Right atrium auricular region (tissue), 2 donors: ENCODE measurements around the gene C4orf51. TPM values are rescaled to one million over a fixed set of nuclear protein-coding genes. Genes with fewer than 3 reads are reported as not detected.

ENCODE experiments used
- DNase-seq: peaks from one replicate; pipeline ENCODE4 v3.0.0-alpha.2; 2019; ENCODE audit warnings: low spot score
- H3K27ac ChIP-seq, 2 donors: fragments of 200-600 bp; sonication (generic); 1 replicate in 1 of 2; 2 replicates in 1 of 2; pipeline ENCODE4 v1.5.1; 2016 to 2019
- H3K27me3 ChIP-seq, 2 donors: fragments of 200-600 bp; sonication (generic); one replicate each; pipeline versions ENCODE4 v1.5.1 to v1.6.0; 2017 to 2019
- H3K36me3 ChIP-seq: fragments of 200-600 bp; sonication (generic); one replicate; pipeline ENCODE4 v1.5.1; 2016
- H3K4me1 ChIP-seq, 2 donors: fragments of 200-600 bp; sonication (generic); one replicate each; pipeline versions ENCODE4 v1.5.1 to v1.6.0; 2017 to 2019
- H3K4me3 ChIP-seq, 2 donors: fragments of 200-600 bp; sonication (generic); 1 replicate in 1 of 2; 2 replicates in 1 of 2; pipeline ENCODE4 v1.5.1; 2017 to 2019; ENCODE audit warnings: mild to moderate bottlenecking in 1 of 2, moderate library complexity in 1 of 2
- H3K9me3 ChIP-seq, 2 donors: fragments of 200-600 bp; sonication (generic); one replicate each; pipeline ENCODE4 v1.5.1; 2019
- total RNA-seq, 2 donors: library from RNA; depleted of rRNA; stranded (reverse); fragments of >200 nt; gene quantifications; one replicate each; pipeline ENCODE4 v1.1.0, GENCODE V29; 2016
- TF ChIP-seq, protein P1 (sequence below), 2 donors: fragments of 200-600 bp; sonication (generic); IDR thresholded peaks; one replicate each; pipeline ENCODE4 v1.5.1; 2019; ENCODE audit warnings: antibody characterized with exemption in 2 of 2

C4orf51 gene
- total RNA-seq, 2 donors from 2014 or later = not detected

GRCh38 chr4:145734031-145734430, 54.1 kb downstream of the C4orf51 start:
- Histone ChIP-seq H3K27ac (peak overlapping the region; percentile 93 to 99), H3K4me3 (no peak overlapping the region), H3K9me3 (no peaks in the 10 kb centered on the region), H3K36me3 (no peaks in the 10 kb centered on the region), H3K4me1 (peaks cover 0 to 56% of the 10 kb centered on the region in 2 donors), H3K27me3 (no peaks in the 10 kb centered on the region)
- TF ChIP-seq, protein P1, sequence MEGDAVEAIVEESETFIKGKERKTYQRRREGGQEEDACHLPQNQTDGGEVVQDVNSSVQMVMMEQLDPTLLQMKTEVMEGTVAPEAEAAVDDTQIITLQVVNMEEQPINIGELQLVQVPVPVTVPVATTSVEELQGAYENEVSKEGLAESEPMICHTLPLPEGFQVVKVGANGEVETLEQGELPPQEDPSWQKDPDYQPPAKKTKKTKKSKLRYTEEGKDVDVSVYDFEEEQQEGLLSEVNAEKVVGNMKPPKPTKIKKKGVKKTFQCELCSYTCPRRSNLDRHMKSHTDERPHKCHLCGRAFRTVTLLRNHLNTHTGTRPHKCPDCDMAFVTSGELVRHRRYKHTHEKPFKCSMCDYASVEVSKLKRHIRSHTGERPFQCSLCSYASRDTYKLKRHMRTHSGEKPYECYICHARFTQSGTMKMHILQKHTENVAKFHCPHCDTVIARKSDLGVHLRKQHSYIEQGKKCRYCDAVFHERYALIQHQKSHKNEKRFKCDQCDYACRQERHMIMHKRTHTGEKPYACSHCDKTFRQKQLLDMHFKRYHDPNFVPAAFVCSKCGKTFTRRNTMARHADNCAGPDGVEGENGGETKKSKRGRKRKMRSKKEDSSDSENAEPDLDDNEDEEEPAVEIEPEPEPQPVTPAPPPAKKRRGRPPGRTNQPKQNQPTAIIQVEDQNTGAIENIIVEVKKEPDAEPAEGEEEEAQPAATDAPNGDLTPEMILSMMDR (IDR thresholded peaks at IDR 0.05) = no peak
- DNase-seq = no peak

DNA sequence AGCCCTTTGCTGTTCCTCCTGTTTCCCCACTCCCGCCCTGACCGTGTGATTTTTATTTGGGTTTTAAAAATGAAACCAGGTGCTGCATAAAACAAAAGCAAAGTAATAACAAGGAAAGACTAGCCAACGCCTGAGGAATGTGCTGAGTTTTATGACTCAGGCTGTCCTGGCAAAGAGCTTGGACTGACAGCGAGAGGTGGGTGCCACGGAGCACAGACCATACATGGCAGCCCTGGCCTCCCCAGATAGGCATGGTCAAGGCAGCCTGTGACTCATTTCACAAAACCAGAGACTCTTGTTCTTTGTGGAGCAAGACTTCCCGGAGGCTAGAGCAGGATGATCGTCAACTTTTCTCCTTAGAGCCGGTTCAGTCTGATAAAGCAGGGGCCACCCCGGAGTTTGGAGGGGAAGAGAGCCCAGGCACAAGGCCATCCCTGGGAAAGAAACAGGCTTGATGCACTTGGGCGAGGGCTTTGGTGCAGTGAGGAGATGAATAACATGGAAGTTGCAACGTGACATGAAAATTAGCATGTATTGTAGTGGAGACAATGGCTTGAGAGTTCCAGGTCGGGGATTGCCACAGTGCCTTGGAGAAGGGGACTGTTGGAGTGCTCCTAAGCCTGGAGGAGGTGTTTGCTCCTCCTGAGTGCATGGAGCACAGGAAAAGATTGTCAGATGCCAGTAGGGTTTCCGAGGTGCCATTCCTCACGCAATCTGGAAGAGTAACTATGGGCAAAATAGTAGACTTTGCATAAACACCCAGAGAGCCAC, 54.8 kb downstream of the C4orf51 start:
- no peaks in the 10 kb centered on the region for H3K9me3 ChIP-seq
- H3K4me1 ChIP-seq = peaks cover 0 to 56% of the 10 kb centered on the region in 2 donors
- H3K27me3 ChIP-seq = no peaks in the 10 kb centered on the region
- TF ChIP-seq, protein P1 (IDR thresholded peaks at IDR 0.05) = no peak
- H3K4me3 ChIP-seq = no peak overlapping the region
- peak; percentile 90 for DNase-seq
- no peaks in the 10 kb centered on the region for H3K36me3 ChIP-seq
- peak overlapping the region; percentile 93 to 99 for H3K27ac ChIP-seq

DNA sequence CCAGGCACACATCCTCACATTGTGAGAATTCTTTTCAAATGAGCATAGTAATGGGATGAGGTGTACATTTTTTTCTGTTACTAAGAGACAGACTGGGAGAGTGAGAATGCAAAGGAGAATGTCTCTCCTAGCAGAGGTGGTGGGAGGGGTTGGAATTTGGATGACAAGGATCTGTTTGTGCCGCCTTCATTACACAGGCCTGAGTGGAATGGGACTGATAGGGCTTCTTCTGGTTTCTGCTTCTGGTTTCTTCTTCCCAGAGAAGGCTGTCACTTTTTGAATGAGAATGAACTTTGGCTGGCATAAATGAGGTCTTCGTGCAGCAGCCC, 55.4 kb downstream of the C4orf51 start:
- H3K27ac ChIP-seq = peak overlapping the region; percentile 93 to 99
- H3K36me3 ChIP-seq = no peaks in the 10 kb centered on the region
- no peaks in the 10 kb centered on the region for H3K9me3 ChIP-seq
- H3K27me3 ChIP-seq = no peaks in the 10 kb centered on the region
- peaks cover 0 to 56% of the 10 kb centered on the region in 2 donors for H3K4me1 ChIP-seq
- TF ChIP-seq, protein P1 (IDR thresholded peaks at IDR 0.05) = no peak
- DNase-seq = no peak
- no peak overlapping the region for H3K4me3 ChIP-seq

- TF ChIP-seq, protein P1 (IDR thresholded peaks at IDR 0.05) = no peak
- peaks cover 0 to 56% of the 10 kb centered on the region in 2 donors for H3K4me1 ChIP-seq
These were observed 55.9 kb downstream of the C4orf51 start for GRCh38 chr4:145735827-145736226.

GRCh38 chr4:145736241-145736831, 56.4 kb downstream of the C4orf51 start:
- Histone ChIP-seq H3K9me3 (no peaks in the 10 kb centered on the region), H3K27ac (peak overlapping the region; percentile 93 to 99), H3K4me3 (no peak overlapping the region), H3K27me3 (no peaks in the 10 kb centered on the region), H3K4me1 (peaks cover 0 to 51% of the 10 kb centered on the region in 2 donors), H3K36me3 (no peaks in the 10 kb centered on the region)
- TF ChIP-seq, protein P1 (IDR thresholded peaks at IDR 0.05) = no peak
- DNase-seq = peak; percentile 69

More at GRCh38 chr4:145735827-145736226, 55.9 kb downstream of the C4orf51 start:
- H3K36me3 ChIP-seq = no peaks in the 10 kb centered on the region
- H3K4me3 ChIP-seq = no peak overlapping the region
- H3K9me3 ChIP-seq = no peaks in the 10 kb centered on the region
- H3K27me3 ChIP-seq = no peaks in the 10 kb centered on the region
- H3K27ac ChIP-seq = peak overlapping the region; percentile 93 to 99
- no peak for DNase-seq
